KOPT-K1 (cell line): ENCODE results near the gene MPV17.
"Not testable (repeated sequence)": the region's sequence is repeated elsewhere in the genome, so short reads cannot be mapped to it uniquely, and the experiment has no call there.

Source experiments
- H3K27ac ChIP-seq: fragments of 200-600 bp; sonication (generic); 2 replicates; pipeline ENCODE4 v1.5.1; 2016; ENCODE audit warnings: antibody characterized with exemption, mild to moderate bottlenecking, low read depth, low read length; ENCODE audit not compliant: poor library complexity, severe bottlenecking
- H3K36me3 ChIP-seq: fragments of 200-600 bp; sonication (generic); 2 replicates; pipeline ENCODE4 v1.5.1; 2017; ENCODE audit warnings: antibody characterized with exemption, mild to moderate bottlenecking, low read length, moderate library complexity; ENCODE audit not compliant: insufficient read depth
- H3K9me3 ChIP-seq: fragments of 200-600 bp; sonication (generic); 2 replicates; pipeline ENCODE4 v1.5.1; 2017; ENCODE audit warnings: antibody characterized with exemption, low read length, mild to moderate bottlenecking; ENCODE audit not compliant: insufficient read depth, poor library complexity, severe bottlenecking

Gene MPV17

GRCh38 chr2:27350106-27350693 is 27.3 kb upstream of the MPV17 start:
- no peak overlapping the region for H3K27ac ChIP-seq
- peaks cover 39% of the 10 kb centered on the region for H3K36me3 ChIP-seq
- H3K9me3 ChIP-seq: no peaks in the 10 kb centered on the region

GRCh38 chr2:27347641-27348040 is 24.7 kb upstream of the MPV17 start:
- Histone ChIP-seq H3K27ac (no peak overlapping the region), H3K36me3 (peaks cover 42% of the 10 kb centered on the region), H3K9me3 (no peaks in the 10 kb centered on the region)

DNA sequence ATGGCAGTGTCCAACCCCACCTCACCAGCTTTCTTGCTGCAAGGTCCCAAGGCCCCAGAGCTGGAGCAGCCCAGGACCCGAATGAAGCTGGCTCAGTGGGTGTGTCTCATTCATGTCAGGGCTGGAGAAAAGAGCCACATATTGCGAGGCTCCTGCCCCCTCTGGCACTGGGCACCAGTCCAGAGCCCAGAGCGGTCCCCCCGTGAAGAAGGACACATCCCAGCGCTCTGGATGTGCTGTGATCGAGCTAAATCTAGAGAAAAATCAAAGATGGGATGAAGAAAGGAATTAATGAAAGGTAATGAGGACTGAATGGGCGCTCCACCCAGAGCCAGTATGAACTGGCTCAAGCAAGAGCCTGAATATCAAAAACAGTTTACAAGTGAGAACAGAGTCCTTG is 13.3 kb upstream of the MPV17 start:
- Histone ChIP-seq H3K27ac (no peak overlapping the region), H3K9me3 (no peaks in the 10 kb centered on the region), H3K36me3 (peaks cover 90% of the 10 kb centered on the region)

- H3K9me3 ChIP-seq: no peaks in the 10 kb centered on the region
- no peak overlapping the region for H3K27ac ChIP-seq
- peaks cover 90% of the 10 kb centered on the region for H3K36me3 ChIP-seq
Observed at GRCh38 chr2:27335311-27335710, 12.4 kb upstream of the MPV17 start.

DNA sequence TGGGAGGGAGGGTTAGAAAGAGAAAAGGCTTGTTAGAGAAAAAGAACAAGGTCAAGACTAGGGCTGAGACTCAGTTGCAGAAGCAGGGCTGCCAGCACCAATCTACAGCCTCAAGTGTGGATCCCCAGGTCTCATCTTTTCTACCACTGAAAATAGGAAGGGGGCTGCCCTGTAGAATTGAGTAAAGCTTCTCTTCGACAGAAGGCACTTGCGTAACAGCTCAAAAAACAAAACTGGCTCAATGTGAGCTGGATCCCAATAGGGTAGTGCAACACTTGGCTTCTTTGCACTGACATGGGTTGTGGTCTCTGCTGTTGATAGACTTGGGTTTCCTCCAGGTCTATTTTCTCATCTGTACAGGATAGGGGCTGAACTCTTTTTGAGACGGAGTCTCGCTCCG is 1.8 kb upstream of the MPV17 start:
- Histone ChIP-seq H3K9me3 (no peaks in the 10 kb centered on the region), H3K36me3 (peaks cover 44% of the 10 kb centered on the region), H3K27ac (no peak overlapping the region)

- Histone ChIP-seq H3K9me3 (no peaks in the 10 kb centered on the region), H3K36me3 (peaks cover 34% of the 10 kb centered on the region), H3K27ac (peak overlapping the region; percentile 84)
Observed at GRCh38 chr2:27323596-27324285, 844 bp upstream of the MPV17 start.

- Histone ChIP-seq H3K36me3 (peaks cover 21% of the 10 kb centered on the region), H3K27ac (peak overlapping the region; percentile 84), H3K9me3 (no peaks in the 10 kb centered on the region)
Observed at GRCh38 chr2:27322301-27322765, 564 bp downstream of the MPV17 start.

GRCh38 chr2:27320958-27321543 is 1.8 kb downstream of the MPV17 start:
- Histone ChIP-seq H3K36me3 (peaks cover 19% of the 10 kb centered on the region), H3K27ac (no peak overlapping the region), H3K9me3 (no peaks in the 10 kb centered on the region)

DNA sequence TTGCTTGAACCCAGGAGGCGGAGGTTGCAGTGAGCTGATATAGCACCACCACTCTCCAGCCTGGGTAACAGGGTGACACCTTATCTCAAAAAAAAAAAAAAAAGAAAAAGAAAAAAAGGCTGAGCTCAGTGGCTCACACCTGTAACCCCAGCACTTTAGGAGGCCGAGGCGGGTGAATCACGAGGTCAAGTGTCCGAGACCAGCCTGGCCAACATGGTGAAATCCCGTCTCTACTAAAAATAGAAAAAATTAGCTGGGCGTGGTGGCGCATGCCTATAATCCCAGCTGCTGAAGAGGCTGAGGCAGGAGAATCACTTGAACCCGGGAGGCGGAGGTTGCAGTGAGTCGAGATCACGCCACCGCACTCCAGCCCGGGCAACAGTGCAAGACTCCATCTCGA is 3.1 kb downstream of the MPV17 start:
- peaks cover 11% of the 10 kb centered on the region; the same call in 1 of the 2 replicates for H3K36me3 ChIP-seq
- not testable (repeated sequence) for H3K27ac ChIP-seq, H3K9me3 ChIP-seq

DNA sequence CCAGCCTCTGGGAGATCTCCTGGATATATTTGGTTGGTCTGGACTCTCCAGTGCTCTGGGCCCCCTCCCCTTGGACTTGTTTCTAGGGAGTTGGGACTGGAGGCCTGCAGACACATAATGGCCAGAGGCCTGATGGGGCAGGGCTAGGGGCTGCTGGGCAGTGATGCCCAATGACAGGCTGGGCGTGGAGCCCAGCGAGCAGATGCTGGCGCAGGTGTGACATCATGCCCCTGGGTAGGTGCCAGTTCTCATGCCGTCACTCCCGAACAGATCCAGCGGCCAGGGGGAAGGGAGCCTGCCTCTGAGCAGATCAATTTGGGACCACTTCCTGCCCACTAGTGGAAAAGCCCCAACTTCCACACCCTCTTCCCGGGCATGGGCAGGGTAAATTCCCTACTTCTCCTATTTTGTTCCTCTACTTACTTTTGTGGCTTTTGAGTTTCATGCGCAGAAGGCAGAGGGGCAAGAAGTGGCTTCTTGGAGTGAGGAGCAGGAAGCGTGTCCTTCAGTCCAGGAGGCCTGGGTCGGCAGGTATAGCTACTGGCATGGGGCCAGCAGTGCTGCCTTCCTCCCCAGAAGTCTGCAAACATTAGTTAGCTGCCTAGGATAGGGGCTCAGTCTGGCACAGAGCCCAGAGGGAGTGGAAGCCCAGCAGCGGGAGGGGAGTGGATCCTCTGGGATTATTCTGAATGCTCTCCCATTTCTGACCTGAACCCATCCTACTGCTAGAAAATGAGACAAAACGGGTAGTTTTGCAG is 6.1 kb downstream of the MPV17 start:
- Histone ChIP-seq H3K27ac (no peak overlapping the region), H3K9me3 (no peaks in the 10 kb centered on the region), H3K36me3 (peaks cover 12% of the 10 kb centered on the region; the same call in 1 of the 2 replicates)

- Histone ChIP-seq H3K36me3 (peaks cover 20% of the 10 kb centered on the region), H3K27ac (no peak overlapping the region), H3K9me3 (no peaks in the 10 kb centered on the region)
Observed at GRCh38 chr2:27315122-27315521, 7.8 kb downstream of the MPV17 start.

DNA sequence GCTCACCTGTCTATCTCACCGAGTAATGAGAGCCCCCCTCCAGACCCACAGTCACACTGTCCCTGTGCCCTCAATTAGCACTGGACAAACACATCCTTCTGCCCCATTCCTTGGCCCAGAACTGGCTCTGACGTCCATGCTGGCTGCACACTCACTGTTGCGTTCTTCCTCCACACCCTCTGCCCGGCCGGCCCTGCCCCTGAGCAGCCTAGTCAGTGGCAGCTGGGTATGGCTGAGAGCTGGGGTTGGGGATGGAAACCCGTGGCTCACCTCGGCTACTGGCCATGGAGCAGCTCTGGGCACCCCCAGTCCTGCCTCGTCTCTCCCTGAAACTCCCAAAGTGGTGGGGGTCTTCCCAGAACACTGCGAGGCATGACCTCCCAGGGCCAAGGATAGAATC is 8.2 kb downstream of the MPV17 start:
- Histone ChIP-seq H3K27ac (no peak overlapping the region), H3K9me3 (no peaks in the 10 kb centered on the region), H3K36me3 (peaks cover 21% of the 10 kb centered on the region)

DNA sequence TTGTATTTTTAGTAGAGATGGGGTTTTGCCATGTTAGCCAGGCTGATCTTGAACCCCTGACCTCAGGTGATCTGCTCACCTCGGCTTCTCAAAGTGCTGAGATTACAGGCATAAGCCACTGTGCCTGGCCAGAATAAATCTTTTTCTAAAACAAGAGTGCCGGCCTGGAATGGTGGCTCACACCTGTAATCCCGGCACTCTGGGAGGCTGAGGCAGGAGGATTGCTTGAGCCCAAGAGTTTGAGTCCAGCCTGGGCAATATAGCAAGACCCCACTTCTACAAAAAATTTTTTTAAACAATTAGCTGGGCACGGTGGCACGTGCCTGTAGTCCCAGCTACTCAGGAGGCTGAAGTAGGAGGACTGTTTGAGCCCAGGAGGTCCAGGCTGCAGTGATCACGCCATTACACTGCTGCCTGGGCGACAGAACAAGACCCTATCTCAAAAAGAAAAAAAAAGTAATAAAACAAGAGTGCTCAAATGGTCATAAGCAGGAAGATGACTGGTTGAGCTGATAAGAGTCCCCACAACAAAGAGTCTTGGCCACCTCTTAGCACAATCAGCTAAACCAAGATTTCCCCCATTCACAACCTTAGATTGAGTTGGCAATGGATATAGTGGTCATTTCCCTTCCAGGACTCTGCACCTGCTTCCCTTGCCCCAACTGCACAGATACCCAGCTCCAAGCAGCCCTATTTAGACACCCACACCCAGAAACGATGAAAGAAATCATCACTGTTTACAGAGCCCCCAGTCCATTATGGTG is 8.8 kb downstream of the MPV17 start:
- H3K9me3 ChIP-seq: no peaks in the 10 kb centered on the region
- H3K27ac ChIP-seq: no peak overlapping the region
- H3K36me3 ChIP-seq: peaks cover 27% of the 10 kb centered on the region

GRCh38 chr2:27312152-27312551 is 10.7 kb downstream of the MPV17 start:
- Histone ChIP-seq H3K36me3 (peaks cover 39% of the 10 kb centered on the region), H3K9me3 (no peaks in the 10 kb centered on the region), H3K27ac (no peak overlapping the region)
